Muscle of arm (tissue), 12 donors: ENCODE data around the gene CPLX4. TPM values are rescaled to one million over a fixed set of nuclear protein-coding genes. Genes with fewer than 3 reads are reported as not detected.

Experiments used
- DNase-seq: peaks from one replicate; pipeline ENCODE4 v3.0.0-alpha.2; 2013
- polyA plus RNA-seq, 12 donors: library from polyadenylated mRNA; unstranded; fragments of 120-200 nt; gene quantifications; one replicate each; pipeline ENCODE4 v1.2.1, GENCODE V29; 2013; ENCODE audit not compliant: insufficient read length in 12 of 12

The CPLX4 gene
- polyA plus RNA-seq, 12 donors = not detected

- peak; percentile 80 for DNase-seq
Measured at GRCh38 chr18:59308248-59308937, 10.1 kb downstream of the CPLX4 start.

- no peak for DNase-seq
Measured at GRCh38 chr18:59306640-59307039, 11.8 kb downstream of the CPLX4 start.

GRCh38 chr18:59305295-59305694 is 13.2 kb downstream of the CPLX4 start:
- DNase-seq = no peak

- DNase-seq = no peak
Measured at GRCh38 chr18:59303656-59304195, 14.7 kb downstream of the CPLX4 start.

- DNase-seq = no peak
Measured at GRCh38 chr18:59303006-59303405, 15.4 kb downstream of the CPLX4 start.

- DNase-seq = no peak
Measured at GRCh38 chr18:59301929-59302328, 16.5 kb downstream of the CPLX4 start.

- no peak for DNase-seq
Measured at GRCh38 chr18:59300676-59301285, 17.7 kb downstream of the CPLX4 start.

GRCh38 chr18:59298871-59299270 is 19.6 kb downstream of the CPLX4 start:
- no peak for DNase-seq

- no peak for DNase-seq
Measured at GRCh38 chr18:59293317-59293716, 25.1 kb downstream of the CPLX4 start.

GRCh38 chr18:59286341-59286740 is 32.1 kb downstream of the CPLX4 start:
- no peak for DNase-seq

GRCh38 chr18:59282341-59282740 is 36.1 kb downstream of the CPLX4 start:
- DNase-seq = no peak

GRCh38 chr18:59279722-59280121 is 38.7 kb downstream of the CPLX4 start:
- no peak for DNase-seq

- no peak for DNase-seq
Measured at GRCh38 chr18:59279193-59279592, 39.3 kb downstream of the CPLX4 start.

GRCh38 chr18:59278793-59279192 is 39.7 kb downstream of the CPLX4 start:
- no peak for DNase-seq

GRCh38 chr18:59276047-59276446 is 42.4 kb downstream of the CPLX4 start:
- no peak for DNase-seq

- DNase-seq = no peak
Measured at GRCh38 chr18:59275406-59275949, 43.0 kb downstream of the CPLX4 start.

GRCh38 chr18:59274533-59274928 is 43.9 kb downstream of the CPLX4 start:
- DNase-seq = no peak

GRCh38 chr18:59273759-59274532 is 44.5 kb downstream of the CPLX4 start:
- no peak for DNase-seq

GRCh38 chr18:59272891-59273758 is 45.3 kb downstream of the CPLX4 start, which contains the start of gene RAX:
RAX (minus strand) TSS chr18:59273454; CDS start chr18:59273206, 248 bp downstream.
- no peak for DNase-seq

- DNase-seq = no peak
Measured at GRCh38 chr18:59272221-59272888, 46.1 kb downstream of the CPLX4 start.
